Spleen (tissue), 13 donors: Measurements from ENCODE around the gene INHBA. TPM values are rescaled to one million over a fixed set of nuclear protein-coding genes. Genes with fewer than 3 reads are reported as not detected.

ENCODE experiments used
- DNase-seq: peaks from one replicate; pipeline ENCODE4 v3.0.0-alpha.2; 2020
- H3K27ac ChIP-seq, 8 donors: fragments of 200-600 bp; sonication (generic) in 7 of 8; 1 replicate in 4 of 8; 2 replicates in 4 of 8; pipeline versions ENCODE4 v1.5.0 to v1.8.0; 2016 to 2021; ENCODE audit warnings: inconsistent platforms in 4 of 8, mild to moderate bottlenecking in 4 of 8, moderate library complexity in 1 of 8
- H3K27me3 ChIP-seq, 7 donors: fragments of 200-600 bp; sonication (generic) in 6 of 7; replicated peaks in 1 of 7; 1 replicate in 4 of 7; 2 replicates in 3 of 7; pipeline versions ENCODE4 v1.5.0 to v1.8.0; 2016 to 2021; ENCODE audit warnings: inconsistent platforms in 3 of 7, mild to moderate bottlenecking in 1 of 7
- H3K36me3 ChIP-seq, 6 donors: fragments of 200-600 bp; sonication (generic) in 5 of 6; 1 replicate in 4 of 6; 2 replicates in 2 of 6; pipeline versions ENCODE4 v1.5.0 to v1.8.0; 2016 to 2021; ENCODE audit warnings: inconsistent platforms in 2 of 6
- H3K4me1 ChIP-seq, 6 donors: fragments of 200-600 bp; sonication (generic) in 5 of 6; 1 replicate in 3 of 6; 2 replicates in 3 of 6; pipeline versions ENCODE4 v1.5.0 to v1.8.0; 2016 to 2021; ENCODE audit warnings: inconsistent platforms in 3 of 6
- H3K4me3 ChIP-seq, 8 donors: fragments of 200-600 bp; sonication (generic) in 7 of 8; 1 replicate in 4 of 8; 2 replicates in 4 of 8; pipeline versions ENCODE4 v1.5.0 to v1.8.0; 2016 to 2021; ENCODE audit warnings: inconsistent platforms in 4 of 8, mild to moderate bottlenecking in 4 of 8, moderate library complexity in 2 of 8
- H3K9me3 ChIP-seq, 8 donors: fragments of 200-600 bp; sonication (generic) in 7 of 8; 1 replicate in 4 of 8; 2 replicates in 4 of 8; pipeline versions ENCODE4 v1.5.0 to v1.8.0; 2016 to 2021; ENCODE audit warnings: inconsistent platforms in 4 of 8
- CTCF ChIP-seq, 11 experiments: fragments of 200-600 bp in 7 of 11; fragments of 450-650 bp in 4 of 11; sonication (generic) in 4 of 11; IDR thresholded peaks in 8 of 11; conservative IDR thresholded peaks in 3 of 11; 1 replicate in 7 of 11; 2 replicates in 4 of 11; pipeline versions ENCODE4 v1.4.0 to v1.8.0; 2016 to 2021; ENCODE audit warnings: antibody characterized with exemption in 11 of 11, inconsistent platforms in 4 of 11, mild to moderate bottlenecking in 1 of 11
- POLR2A ChIP-seq, 3 donors: fragments of 450-650 bp; IDR thresholded peaks; one replicate each; pipeline ENCODE4 v1.5.1; 2017; ENCODE audit warnings: antibody characterized with exemption in 3 of 3, mild to moderate bottlenecking in 1 of 3
- POLR2AphosphoS5 ChIP-seq, 3 donors: sonication (generic); formaldehyde crosslinking; IDR thresholded peaks; one replicate each; pipeline ENCODE4 v1.5.1; 2017; ENCODE audit warnings: antibody characterized with exemption in 3 of 3
- WGBS, 5 donors: extraction: QIAGEN DNeasy Blood & Tissue Kit in 3 of 5; methylation state at CpG; one replicate each; pipeline versions ENCODE4 v1.1.5 to v1.1.7; 2013 to 2018; 5-methylcytosine and 5-hydroxymethylcytosine counted together
- intact Hi-C: fragments of 100-400 bp; cut with DNase I; formaldehyde crosslinking; loops from one replicate; pipeline ENCODE4 v1.15.0; 2023; ENCODE audit warnings: low total_unique reads
- long read RNA-seq, 2 donors: transcript quantifications; one replicate each; lab custom pipeline, GENCODE V29; 2026
- polyA plus RNA-seq, 3 donors: library from polyadenylated mRNA; stranded (reverse); fragments of 200-250 nt; gene quantifications; one replicate each; pipeline ENCODE4 v1.2.1, GENCODE V29; 2013
- total RNA-seq, 7 donors: library from RNA; depleted of rRNA in 3 of 7; stranded (reverse); fragments of >200 nt in 3 of 7; fragmentation: NEBNext Ultra II Directional in 4 of 7; extraction: Animal tissue kit (Norgen Biotek cat#: 25700) in 4 of 7; gene quantifications; one replicate each; pipeline versions ENCODE4 v1.1.0 to v1.2.1, GENCODE V29; 2016 to 2021
- donor health status: healthy with polysubstance abuse.
- donor health status: DM: no; HTN: no; CAD: no; lungs with moderate emphysema.
- donor health status: DM: no; HTN: no; CAD: no.
- donor health status: Bipolar disorder and iron deficiency.
- donor health status: healthy.
- donor health status: DM: no; HTN: no; CAD: no.
- donor health status: DM: yes; HTN: yes; CAD: no.

INHBA gene
- total RNA-seq (1 to 10 TPM in 1 of 7 donors, under 1 TPM in 6; 0.20 to 3.9 (median 0.60) TPM), polyA plus RNA-seq (under 1 TPM; 0.15 to 0.38 (median 0.26) TPM)
- long read RNA-seq, donor 1 = 0 reads
- long read RNA-seq, donor 2 = 0 reads

- no peaks in the 10 kb centered on the region for H3K9me3 ChIP-seq
- DNase-seq = no peak
- TF ChIP-seq POLR2AphosphoS5 (IDR thresholded peaks at IDR 0.05) = no peak
- no peak for TF ChIP-seq CTCF (IDR thresholded peaks at IDR 0.05 in 8 of 11, conservative IDR thresholded peaks at IDR 0.05 in 3 of 11)
- H3K27me3 ChIP-seq = peaks cover 0 to 37% (median 12%) of the 10 kb centered on the region in 7 donors
- H3K4me3 ChIP-seq = no peak within 1 kb of the TSS
- H3K4me1 ChIP-seq = peaks cover 9 to 65% (median 28%) of the 10 kb centered on the region in 6 donors
- H3K27ac ChIP-seq = no peak within 1 kb of the TSS
- no peaks in the 10 kb centered on the region for H3K36me3 ChIP-seq
- intact Hi-C loops = no loop called here
- 86 to 93% (median 89%) methylated on average over 3 of the region's 3 CpGs for WGBS, 5 donors
Measured at GRCh38 chr7:41702635-41703371, at the start of gene INHBA. Gene INHBA (minus strand): TSS chr7:41703090. CDS start chr7:41700374, 2,716 bp downstream.

- DNase-seq = no peak
- intact Hi-C loops = no loop called here
Measured at GRCh38 chr7:41752615-41753014, 49.7 kb upstream of the INHBA start.

GRCh38 chr7:41750661-41751540 is 48.0 kb upstream of the INHBA start:
- peaks cover 5 to 30% (median 17%) of the 10 kb centered on the region in 8 donors for H3K9me3 ChIP-seq
- H3K36me3 ChIP-seq = no peaks in the 10 kb centered on the region
- intact Hi-C loops = no loop called here
- 17 to 49% (median 25%) methylated on average over 1 of the region's 1 CpG for WGBS, 5 donors
- no peak overlapping the region for H3K27ac ChIP-seq
- no peak for DNase-seq
- H3K4me3 ChIP-seq = no peak overlapping the region
- TF ChIP-seq POLR2AphosphoS5 (IDR thresholded peaks at IDR 0.05) = no peak
- no peak for TF ChIP-seq CTCF (IDR thresholded peaks at IDR 0.05 in 8 of 11, conservative IDR thresholded peaks at IDR 0.05 in 3 of 11)
- no peak for TF ChIP-seq POLR2A (IDR thresholded peaks at IDR 0.05)
- H3K27me3 ChIP-seq = no peaks in the 10 kb centered on the region
- no peaks in the 10 kb centered on the region for H3K4me1 ChIP-seq

More at GRCh38 chr7:41752615-41753014, 49.7 kb upstream of the INHBA start:
- WGBS, 5 donors = 72 to 88% (median 85%) methylated on average over 2 of the region's 2 CpGs
- peaks cover 6 to 48% (median 33%) of the 10 kb centered on the region in 8 donors for H3K9me3 ChIP-seq
- H3K36me3 ChIP-seq = no peaks in the 10 kb centered on the region
- no peaks in the 10 kb centered on the region for H3K27me3 ChIP-seq
- H3K27ac ChIP-seq = no peak overlapping the region
- no peak overlapping the region for H3K4me3 ChIP-seq
- no peak for TF ChIP-seq POLR2A (IDR thresholded peaks at IDR 0.05)
- TF ChIP-seq CTCF (IDR thresholded peaks at IDR 0.05 in 8 of 11, conservative IDR thresholded peaks at IDR 0.05 in 3 of 11) = no peak
- TF ChIP-seq POLR2AphosphoS5 (IDR thresholded peaks at IDR 0.05) = no peak
- H3K4me1 ChIP-seq = no peaks in the 10 kb centered on the region

GRCh38 chr7:41747961-41748360 is 45.1 kb upstream of the INHBA start:
- Histone ChIP-seq H3K4me3 (no peak overlapping the region), H3K4me1 (no peaks in the 10 kb centered on the region), H3K9me3 (peaks cover 0 to 9% (median 3%) of the 10 kb centered on the region in 8 donors), H3K36me3 (no peaks in the 10 kb centered on the region), H3K27me3 (no peaks in the 10 kb centered on the region), H3K27ac (no peak overlapping the region)
- intact Hi-C loops = no loop called here
- TF ChIP-seq CTCF (IDR thresholded peaks at IDR 0.05 in 8 of 11, conservative IDR thresholded peaks at IDR 0.05 in 3 of 11) (no peak), POLR2AphosphoS5 (IDR thresholded peaks at IDR 0.05) (no peak), POLR2A (IDR thresholded peaks at IDR 0.05) (no peak)
- DNase-seq = no peak
